Liver (tissue), 9 donors: ENCODE results near the gene MYO5A. TPM values are rescaled to one million over a fixed set of nuclear protein-coding genes. Genes with fewer than 3 reads are reported as not detected.
A peak's percentile ranks its signal among the peaks of the same experiment; 100 is the strongest.
"Not testable (repeated sequence)": the region's sequence is repeated elsewhere in the genome, so short reads cannot be mapped to it uniquely, and the experiment has no call there.

ENCODE experiments used
- DNase-seq: peaks from one replicate; pipeline ENCODE4 v3.0.0-alpha.2; 2017; ENCODE audit warnings: low spot score
- H3K27ac ChIP-seq, 2 donors: one replicate each; pipeline ENCODE4 v1.7.0; 2013; ENCODE audit warnings: inconsistent platforms in 2 of 2, low read length in 2 of 2, control low read depth in 1 of 2, low read depth in 1 of 2, mild to moderate bottlenecking in 1 of 2
- H3K27me3 ChIP-seq, 4 donors: one replicate each; pipeline versions ENCODE4 v1.6.1 to v1.7.0; 2013; ENCODE audit warnings: low read length in 3 of 4, inconsistent platforms in 1 of 4, mild to moderate bottlenecking in 1 of 4, moderate library complexity in 1 of 4; ENCODE audit not compliant: control insufficient read depth in 4 of 4, insufficient read depth in 4 of 4
- H3K36me3 ChIP-seq, 4 donors: one replicate each; pipeline versions ENCODE4 v1.6.1 to v1.7.0; 2013; ENCODE audit warnings: low read length in 3 of 4, mild to moderate bottlenecking in 3 of 4, low read depth in 1 of 4, moderate library complexity in 1 of 4; ENCODE audit not compliant: control insufficient read depth in 4 of 4, insufficient read depth in 3 of 4
- H3K4me1 ChIP-seq, 4 donors: one replicate each; pipeline versions ENCODE4 v1.6.1 to v1.7.0; 2013; ENCODE audit warnings: low read length in 3 of 4, mild to moderate bottlenecking in 3 of 4, moderate library complexity in 1 of 4; ENCODE audit not compliant: control insufficient read depth in 4 of 4, insufficient read depth in 4 of 4
- H3K4me3 ChIP-seq, 3 donors: one replicate each; pipeline versions ENCODE4 v1.6.1 to v1.7.0; 2013; ENCODE audit warnings: low read length in 3 of 3, control low read depth in 1 of 3, low read depth in 1 of 3, mild to moderate bottlenecking in 1 of 3
- H3K9ac ChIP-seq, 2 donors: one replicate each; pipeline ENCODE4 v1.7.0; 2013; ENCODE audit warnings: low read length in 2 of 2, mild to moderate bottlenecking in 2 of 2, moderate library complexity in 2 of 2, control low read depth in 1 of 2, low read depth in 1 of 2
- H3K9me3 ChIP-seq, 4 donors: one replicate each; pipeline versions ENCODE4 v1.6.1 to v1.7.0; 2013; ENCODE audit warnings: low read length in 3 of 4; ENCODE audit not compliant: control insufficient read depth in 4 of 4
- ATF3 ChIP-seq: IDR thresholded peaks from 2 replicates; pipeline ENCODE4 v1.6.1; 2016; ENCODE audit warnings: antibody characterized with exemption
- CTCF ChIP-seq: fragments of 150-350 bp; IDR thresholded peaks from 2 replicates; pipeline ENCODE4 v1.5.1; 2017; ENCODE audit warnings: improper control_type of control experiment, low read depth, low read length; ENCODE audit not compliant: missing input control
- EGR1 ChIP-seq, 2 donors: IDR thresholded peaks; 2 replicates each; pipeline ENCODE4 v1.6.1; 2016 to 2018; ENCODE audit warnings: antibody characterized with exemption in 2 of 2, low read depth in 2 of 2
- FOXA1 ChIP-seq: IDR thresholded peaks from 2 replicates; pipeline ENCODE4 v1.6.1; 2016; ENCODE audit warnings: antibody characterized with exemption
- FOXA2 ChIP-seq: IDR thresholded peaks from 2 replicates; pipeline ENCODE4 v1.6.1; 2016; ENCODE audit warnings: antibody characterized with exemption
- GABPA ChIP-seq, 2 donors: IDR thresholded peaks in 1 of 2; conservative IDR thresholded peaks in 1 of 2; 2 replicates each; pipeline ENCODE4 v1.6.1; 2016; ENCODE audit warnings: antibody characterized with exemption in 2 of 2, mild to moderate bottlenecking in 1 of 2, moderate library complexity in 1 of 2
- HNF4A ChIP-seq, 2 donors: conservative IDR thresholded peaks; 2 replicates each; pipeline ENCODE4 v1.6.1; 2016; ENCODE audit warnings: antibody characterized with exemption in 2 of 2, mild to moderate bottlenecking in 2 of 2
- HNF4G ChIP-seq: IDR thresholded peaks from 2 replicates; pipeline ENCODE4 v1.6.1; 2016; ENCODE audit warnings: antibody characterized with exemption
- JUND ChIP-seq, 2 donors: IDR thresholded peaks; 2 replicates each; pipeline ENCODE4 v1.6.1; 2016; ENCODE audit warnings: antibody characterized with exemption in 2 of 2
- MAX ChIP-seq: IDR thresholded peaks from 2 replicates; pipeline ENCODE4 v1.6.1; 2016; ENCODE audit warnings: antibody characterized with exemption
- NR2F2 ChIP-seq: IDR thresholded peaks from 2 replicates; pipeline ENCODE4 v1.6.1; 2016; ENCODE audit warnings: antibody characterized with exemption
- RAD21 ChIP-seq, 2 donors: IDR thresholded peaks; 2 replicates each; pipeline ENCODE4 v1.6.1; 2016; ENCODE audit warnings: antibody characterized with exemption in 2 of 2, mild to moderate bottlenecking in 2 of 2
- REST ChIP-seq: IDR thresholded peaks from 2 replicates; pipeline ENCODE4 v1.6.1; 2016; ENCODE audit warnings: antibody characterized with exemption, mild to moderate bottlenecking
- RXRA ChIP-seq, 2 donors: IDR thresholded peaks; 2 replicates each; pipeline ENCODE4 v1.6.1; 2017 to 2018; ENCODE audit warnings: antibody characterized with exemption in 2 of 2, mild to moderate bottlenecking in 1 of 2
- SP1 ChIP-seq: IDR thresholded peaks from 2 replicates; pipeline ENCODE4 v1.6.1; 2018; ENCODE audit warnings: antibody characterized with exemption, mild to moderate bottlenecking
- TAF1 ChIP-seq: conservative IDR thresholded peaks from 2 replicates; pipeline ENCODE4 v1.6.1; 2016; ENCODE audit warnings: antibody characterized with exemption, mild to moderate bottlenecking
- YY1 ChIP-seq: IDR thresholded peaks from 2 replicates; pipeline ENCODE4 v1.6.1; 2016; ENCODE audit warnings: antibody characterized with exemption, mild to moderate bottlenecking
- ZBTB33 ChIP-seq: IDR thresholded peaks from 2 replicates; pipeline ENCODE4 v1.6.1; 2016; ENCODE audit warnings: antibody characterized with exemption
- WGBS: extraction: QIAGEN DNeasy Blood & Tissue Kit; methylation state at CpG from one replicate; pipeline ENCODE4 v1.1.7; 2013; 5-methylcytosine and 5-hydroxymethylcytosine counted together
- polyA plus RNA-seq, 2 donors: library from polyadenylated mRNA; stranded (reverse) in 1 of 2; unstranded in 1 of 2; fragments of 200-250 nt in 1 of 2; fragments of >200 nt in 1 of 2; fragmentation: Nextera tagmentation in 1 of 2; extraction: Ambion mirVana in 1 of 2; gene quantifications; one replicate each; pipeline versions ENCODE4 v1.2.1 to v1.2.3, GENCODE V29; 2013 to 2015
- total RNA-seq, 2 donors: library from RNA; depleted of rRNA; stranded (reverse); fragments of >200 nt; gene quantifications; one replicate each; pipeline ENCODE4 v1.2.3, GENCODE V29; 2014
- donor health status: healthy.
- donor health status: healthy.
- donor health status: healthy.
- donor health status: healthy.
- donor health status: healthy.

Gene MYO5A
- total and polyA plus RNA-seq, 4 donors, result 1.0 to 7.1 (median 3.0) TPM

- DNase-seq, result peak; percentile 20
Measured at GRCh38 chr15:52287114-52287513, 241.6 kb downstream of the MYO5A start.

GRCh38 chr15:52285941-52286340, 242.7 kb downstream of the MYO5A start:
- whole genome bisulfite sequencing, result 95% methylated on average over 31 of the region's 34 CpGs
- not testable (repeated sequence) for H3K9me3 ChIP-seq, H3K36me3 ChIP-seq, H3K27me3 ChIP-seq, H3K9ac ChIP-seq, H3K4me3 ChIP-seq, H3K27ac ChIP-seq
- peak; percentile 9 for DNase-seq
- peaks cover 6 to 33% (median 22%) of the 10 kb centered on the region in 4 donors for H3K4me1 ChIP-seq

More at GRCh38 chr15:52287114-52287513, 241.6 kb downstream of the MYO5A start:
- Histone ChIP-seq H3K36me3 (no peaks in the 10 kb centered on the region), H3K4me3 (no peak overlapping the region), H3K27me3 (no peaks in the 10 kb centered on the region), H3K27ac (no peak overlapping the region), H3K4me1 (peaks cover 3 to 23% (median 14%) of the 10 kb centered on the region in 4 donors), H3K9ac (no peak overlapping the region), H3K9me3 (no peaks in the 10 kb centered on the region)
- WGBS, result 90% methylated on average over 7 of the region's 7 CpGs
- no peak for TF ChIP-seq JUND (IDR thresholded peaks at IDR 0.05)
- TF ChIP-seq FOXA1, result no peak
- no peak for TF ChIP-seq YY1
- TF ChIP-seq CTCF, result no peak

- Histone ChIP-seq H3K4me1 (peaks cover 6 to 34% (median 25%) of the 10 kb centered on the region in 4 donors), H3K27ac (no peak overlapping the region), H3K36me3 (no peaks in the 10 kb centered on the region), H3K4me3 (no peak overlapping the region), H3K27me3 (no peaks in the 10 kb centered on the region), H3K9me3 (no peaks in the 10 kb centered on the region), H3K9ac (no peak overlapping the region)
- no peak for TF ChIP-seq SP1
- no peak for TF ChIP-seq HNF4G
- no peak for TF ChIP-seq REST
- no peak for TF ChIP-seq RXRA (IDR thresholded peaks at IDR 0.05)
- no peak for TF ChIP-seq GABPA (IDR thresholded peaks at IDR 0.05 in 1 of 2, conservative IDR thresholded peaks at IDR 0.05 in 1 of 2)
- TF ChIP-seq ATF3, result no peak
- TF ChIP-seq HNF4A (conservative IDR thresholded peaks at IDR 0.05), result no peak
- no peak for TF ChIP-seq JUND (IDR thresholded peaks at IDR 0.05)
- TF ChIP-seq TAF1, result no peak
- TF ChIP-seq EGR1 (IDR thresholded peaks at IDR 0.05; ENCODE audit: low read depth in 2 of 2), result no peak
- no peak for TF ChIP-seq FOXA1
- TF ChIP-seq NR2F2, result no peak
- TF ChIP-seq CTCF, result no peak
- no peak for TF ChIP-seq RAD21 (IDR thresholded peaks at IDR 0.05)
- TF ChIP-seq FOXA2, result no peak
- TF ChIP-seq YY1, result no peak
- no peak for TF ChIP-seq ZBTB33
- no peak for TF ChIP-seq MAX
- DNase-seq, result peak; percentile 10
- 92% methylated on average over 3 of the region's 3 CpGs for WGBS
Measured at GRCh38 chr15:52284164-52284563, 244.5 kb downstream of the MYO5A start.
